ENCODE results near the gene AKT2. TPM values are rescaled to one million over a fixed set of nuclear protein-coding genes. Genes with fewer than 3 reads are reported as not detected.
A peak's percentile ranks its signal among the peaks of the same experiment; 100 is the strongest.

The AKT2 gene
- total RNA-seq, 1 donor from 2014 or later: 103 TPM

DNA sequence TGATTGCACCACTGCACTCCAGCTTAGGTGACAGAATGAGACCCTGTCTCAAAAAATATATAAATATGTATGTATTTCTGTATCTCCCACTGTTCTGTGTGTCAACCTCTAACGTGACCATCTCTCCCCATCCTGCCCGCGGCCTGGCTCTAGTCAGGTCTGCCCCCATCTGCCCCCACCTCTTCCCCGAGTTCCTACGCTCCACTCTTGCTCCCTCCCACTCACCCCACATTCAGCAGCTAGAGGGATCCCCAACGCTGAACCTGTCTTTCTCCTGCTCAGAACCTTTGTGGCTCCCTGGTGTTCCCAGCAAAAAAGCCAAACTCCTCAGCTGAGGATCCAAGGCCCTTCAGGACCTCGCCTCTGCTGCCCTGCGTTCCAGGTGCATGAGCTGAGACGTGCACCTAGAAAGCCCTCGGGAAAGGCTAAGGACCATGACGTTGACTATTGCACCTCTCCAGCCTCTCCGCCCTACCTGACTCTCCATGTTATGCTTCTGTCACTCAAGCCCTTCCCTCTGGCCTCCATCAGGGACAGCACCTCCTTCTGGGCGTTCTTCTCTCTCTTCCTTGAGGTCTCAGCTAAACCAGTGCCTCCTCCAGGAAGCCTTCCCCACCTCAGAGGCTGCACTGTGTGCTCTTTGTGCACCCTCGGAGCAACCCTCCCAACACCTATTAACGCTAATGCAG, 18.1 kb downstream of the AKT2 start:
- intact Hi-C loops (cut with DNase I): no loop called here
- Histone ChIP-seq H3K36me3 (peaks cover 27% of the 10 kb centered on the region), H3K27me3 (no peaks in the 10 kb centered on the region), H3K27ac (no peak overlapping the region), H3K4me1 (no peaks in the 10 kb centered on the region), H3K4me3 (no peak overlapping the region), H3K9me3 (no peaks in the 10 kb centered on the region)
- no peak for DNase-seq
- TF ChIP-seq, protein P1, sequence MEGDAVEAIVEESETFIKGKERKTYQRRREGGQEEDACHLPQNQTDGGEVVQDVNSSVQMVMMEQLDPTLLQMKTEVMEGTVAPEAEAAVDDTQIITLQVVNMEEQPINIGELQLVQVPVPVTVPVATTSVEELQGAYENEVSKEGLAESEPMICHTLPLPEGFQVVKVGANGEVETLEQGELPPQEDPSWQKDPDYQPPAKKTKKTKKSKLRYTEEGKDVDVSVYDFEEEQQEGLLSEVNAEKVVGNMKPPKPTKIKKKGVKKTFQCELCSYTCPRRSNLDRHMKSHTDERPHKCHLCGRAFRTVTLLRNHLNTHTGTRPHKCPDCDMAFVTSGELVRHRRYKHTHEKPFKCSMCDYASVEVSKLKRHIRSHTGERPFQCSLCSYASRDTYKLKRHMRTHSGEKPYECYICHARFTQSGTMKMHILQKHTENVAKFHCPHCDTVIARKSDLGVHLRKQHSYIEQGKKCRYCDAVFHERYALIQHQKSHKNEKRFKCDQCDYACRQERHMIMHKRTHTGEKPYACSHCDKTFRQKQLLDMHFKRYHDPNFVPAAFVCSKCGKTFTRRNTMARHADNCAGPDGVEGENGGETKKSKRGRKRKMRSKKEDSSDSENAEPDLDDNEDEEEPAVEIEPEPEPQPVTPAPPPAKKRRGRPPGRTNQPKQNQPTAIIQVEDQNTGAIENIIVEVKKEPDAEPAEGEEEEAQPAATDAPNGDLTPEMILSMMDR (IDR thresholded peaks at IDR 0.05): no peak
- ATAC-seq: peak; percentile 59

DNA sequence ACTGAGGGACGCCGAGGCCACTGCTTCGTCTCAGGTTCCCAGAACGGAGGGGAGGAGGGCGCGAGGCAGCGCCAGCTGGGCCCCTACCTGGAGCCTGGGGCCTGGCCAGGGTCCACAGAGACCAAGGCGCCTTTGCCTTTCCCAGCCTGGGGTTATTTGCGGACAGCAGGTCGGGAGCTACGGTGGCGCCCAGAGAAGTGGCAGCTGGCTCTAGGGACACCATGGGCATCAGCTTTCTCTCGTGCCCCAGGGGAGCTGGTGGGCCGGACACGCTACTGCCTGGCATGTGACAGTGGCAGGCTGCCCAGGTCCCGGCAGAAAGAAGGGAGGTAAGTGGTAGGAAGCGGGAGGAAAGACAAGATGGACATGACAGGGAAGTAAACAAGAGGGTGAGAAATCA, 19.0 kb downstream of the AKT2 start:
- Histone ChIP-seq H3K9me3 (no peaks in the 10 kb centered on the region), H3K27ac (no peak overlapping the region), H3K4me1 (no peaks in the 10 kb centered on the region), H3K27me3 (no peaks in the 10 kb centered on the region), H3K36me3 (peaks cover 27% of the 10 kb centered on the region), H3K4me3 (no peak overlapping the region)
- no peak for DNase-seq
- intact Hi-C loops (cut with DNase I): no loop called here
- TF ChIP-seq, protein P1 (IDR thresholded peaks at IDR 0.05): no peak
- no peak for ATAC-seq

DNA sequence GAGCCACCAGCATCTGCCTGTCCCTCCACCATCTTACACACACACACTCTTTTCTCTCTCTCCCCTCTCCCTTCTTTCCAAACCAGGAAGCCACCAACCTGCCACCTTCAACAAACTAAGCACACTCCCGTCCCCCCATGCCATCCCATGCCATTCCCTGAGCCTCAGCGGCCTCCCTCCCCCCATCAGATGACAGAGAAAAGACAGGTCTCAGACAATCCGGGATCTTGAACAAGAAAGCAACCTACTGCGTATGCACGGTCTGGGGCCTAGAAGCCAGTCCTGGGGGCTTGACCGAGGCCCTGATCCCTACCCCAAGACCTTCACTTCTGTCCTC, 19.4 kb downstream of the AKT2 start:
- DNase-seq (no peak), ATAC-seq (no peak)
- Histone ChIP-seq H3K36me3 (peaks cover 27% of the 10 kb centered on the region), H3K27me3 (no peaks in the 10 kb centered on the region), H3K4me3 (no peak overlapping the region), H3K4me1 (no peaks in the 10 kb centered on the region), H3K27ac (no peak overlapping the region), H3K9me3 (no peaks in the 10 kb centered on the region)
- intact Hi-C loops (cut with DNase I): no loop called here
- TF ChIP-seq, protein P1 (IDR thresholded peaks at IDR 0.05): no peak

DNA sequence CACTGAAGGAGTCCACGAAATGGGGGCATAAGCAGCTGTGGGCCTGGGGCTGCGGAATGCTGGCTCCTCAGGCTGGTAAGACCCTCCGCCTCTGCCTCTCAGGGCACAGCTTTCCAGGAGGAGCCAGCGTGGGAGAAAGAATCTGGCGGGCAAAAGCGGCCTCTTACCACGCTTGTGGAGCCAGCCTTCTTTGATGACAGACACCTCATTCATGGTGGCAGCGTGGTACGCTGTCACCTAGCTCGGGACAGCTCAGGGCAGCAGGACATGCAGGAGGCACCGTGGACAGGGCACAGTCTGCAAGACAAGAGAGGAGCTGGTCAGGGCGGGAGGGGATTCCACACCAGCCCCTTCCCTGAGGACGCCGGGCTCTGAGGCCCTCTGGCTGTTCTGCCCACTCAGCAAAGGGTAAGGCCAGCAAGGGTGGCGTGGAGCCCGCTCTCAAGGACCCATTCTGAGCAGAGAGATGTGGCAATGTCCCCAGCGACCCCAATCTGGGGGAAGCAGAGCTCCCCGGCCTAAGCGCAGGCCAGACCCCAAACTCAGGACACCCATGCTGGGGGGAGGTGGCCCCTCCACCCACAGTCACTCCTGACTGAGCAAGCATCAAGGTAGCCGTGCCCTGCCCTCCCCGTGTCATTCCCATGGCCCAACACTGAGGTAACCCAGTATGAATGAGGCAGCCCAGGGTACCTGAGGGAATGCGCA, 19.9 kb downstream of the AKT2 start:
- Histone ChIP-seq H3K27me3 (no peaks in the 10 kb centered on the region), H3K4me3 (no peak overlapping the region), H3K36me3 (peaks cover 27% of the 10 kb centered on the region), H3K9me3 (no peaks in the 10 kb centered on the region), H3K27ac (no peak overlapping the region), H3K4me1 (peaks cover under 1% of the 10 kb centered on the region)
- DNase-seq (no peak), ATAC-seq (no peak)
- TF ChIP-seq, protein P1 (IDR thresholded peaks at IDR 0.05): no peak
- intact Hi-C loops (cut with DNase I): no loop called here

DNA sequence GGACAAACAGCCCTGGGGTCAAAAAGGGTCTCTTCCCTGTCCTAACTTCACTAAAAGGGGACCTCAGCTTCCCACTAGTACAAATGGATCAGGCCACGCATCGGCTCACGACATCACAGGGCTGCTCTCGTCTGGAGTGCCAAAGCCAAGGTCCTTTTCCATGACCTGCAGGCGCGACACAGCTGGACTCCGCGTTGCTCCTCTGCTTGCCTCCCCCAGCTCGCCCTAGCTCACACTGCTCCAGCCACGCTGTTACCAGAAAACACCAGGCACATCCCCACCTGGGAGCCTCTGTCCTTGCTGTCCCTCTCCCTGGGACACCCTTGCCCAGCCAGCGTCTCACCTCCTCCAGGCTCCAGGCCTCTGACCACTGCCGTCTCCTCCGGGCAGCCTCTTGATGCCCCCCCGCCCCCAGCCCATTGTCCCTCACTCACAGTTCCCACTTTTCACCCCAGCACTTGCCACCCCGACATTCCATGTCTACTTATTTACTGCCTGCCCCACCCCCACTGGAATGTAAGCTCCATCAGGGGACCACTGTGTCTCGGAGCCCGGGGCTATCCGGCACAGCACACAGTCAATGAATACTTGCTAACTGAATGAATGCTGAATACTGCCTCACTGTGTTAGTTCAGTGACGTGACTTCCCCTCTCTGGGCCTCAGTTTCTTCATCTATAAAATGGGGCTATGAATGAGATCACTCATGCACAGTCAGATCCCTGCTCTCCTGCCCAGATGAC, 20.7 kb downstream of the AKT2 start:
- Histone ChIP-seq H3K27me3 (no peaks in the 10 kb centered on the region), H3K4me3 (no peak overlapping the region), H3K4me1 (peaks cover 3% of the 10 kb centered on the region), H3K36me3 (peaks cover 27% of the 10 kb centered on the region), H3K9me3 (no peaks in the 10 kb centered on the region), H3K27ac (no peak overlapping the region)
- intact Hi-C loops (cut with DNase I): no loop called here
- TF ChIP-seq, protein P1 (IDR thresholded peaks at IDR 0.05): no peak
- DNase-seq (no peak), ATAC-seq (no peak)
